HFFc6 (cell line): Measurements from ENCODE around the gene AURKB. TPM values are rescaled to one million over a fixed set of nuclear protein-coding genes. Genes with fewer than 3 reads are reported as not detected.
A peak's percentile ranks its signal among the peaks of the same experiment; 100 is the strongest.

ENCODE experiments used
- DNase-seq: peaks from one replicate; pipeline ENCODE4 v3.0.0-alpha.2; 2018
- H3K27ac Mint-ChIP-seq: 2 replicates; pipeline ENCODE4 v1.8.0; 2020; ENCODE audit warnings: mild to moderate bottlenecking, mixed read lengths
- H3K27me3 Mint-ChIP-seq: 2 replicates; pipeline ENCODE4 v1.8.0; 2021; ENCODE audit warnings: mild to moderate bottlenecking, moderate library complexity, mixed read lengths; ENCODE audit not compliant: insufficient read depth
- H3K36me3 Mint-ChIP-seq: 2 replicates; pipeline ENCODE4 v1.8.0; 2021; ENCODE audit warnings: low read depth, mixed read lengths
- H3K4me1 Mint-ChIP-seq: 2 replicates; pipeline ENCODE4 v1.8.0; 2020; ENCODE audit warnings: low read depth, mixed read lengths
- H3K4me3 Mint-ChIP-seq: 2 replicates; pipeline ENCODE4 v1.8.0; 2020; ENCODE audit warnings: mild to moderate bottlenecking, moderate library complexity, mixed read lengths
- H3K9me3 Mint-ChIP-seq: 2 replicates; pipeline ENCODE4 v1.8.0; 2020; ENCODE audit warnings: mild to moderate bottlenecking, mixed read lengths
- total RNA-seq, 6 experiments: library from RNA; stranded (reverse); fragmentation: NEBNext Ultra II Directional; extraction: Animal tissue kit (Norgen Biotek cat#: 25700); gene quantifications; 2 replicates in 1 of 6; 3 replicates in 5 of 6; pipeline ENCODE4 v1.2.3, GENCODE V29; 2021
- TF ChIP-seq, protein P1 (sequence below): fragments of 200-600 bp; sonication (generic); IDR thresholded peaks from 2 replicates; pipeline ENCODE4 v1.5.0; 2021; ENCODE audit warnings: antibody characterized with exemption, mild to moderate bottlenecking

Gene AURKB
- total RNA-seq, 6 experiments from 2014 or later: 24.5 to 43.4 (median 39.5) TPM

DNA sequence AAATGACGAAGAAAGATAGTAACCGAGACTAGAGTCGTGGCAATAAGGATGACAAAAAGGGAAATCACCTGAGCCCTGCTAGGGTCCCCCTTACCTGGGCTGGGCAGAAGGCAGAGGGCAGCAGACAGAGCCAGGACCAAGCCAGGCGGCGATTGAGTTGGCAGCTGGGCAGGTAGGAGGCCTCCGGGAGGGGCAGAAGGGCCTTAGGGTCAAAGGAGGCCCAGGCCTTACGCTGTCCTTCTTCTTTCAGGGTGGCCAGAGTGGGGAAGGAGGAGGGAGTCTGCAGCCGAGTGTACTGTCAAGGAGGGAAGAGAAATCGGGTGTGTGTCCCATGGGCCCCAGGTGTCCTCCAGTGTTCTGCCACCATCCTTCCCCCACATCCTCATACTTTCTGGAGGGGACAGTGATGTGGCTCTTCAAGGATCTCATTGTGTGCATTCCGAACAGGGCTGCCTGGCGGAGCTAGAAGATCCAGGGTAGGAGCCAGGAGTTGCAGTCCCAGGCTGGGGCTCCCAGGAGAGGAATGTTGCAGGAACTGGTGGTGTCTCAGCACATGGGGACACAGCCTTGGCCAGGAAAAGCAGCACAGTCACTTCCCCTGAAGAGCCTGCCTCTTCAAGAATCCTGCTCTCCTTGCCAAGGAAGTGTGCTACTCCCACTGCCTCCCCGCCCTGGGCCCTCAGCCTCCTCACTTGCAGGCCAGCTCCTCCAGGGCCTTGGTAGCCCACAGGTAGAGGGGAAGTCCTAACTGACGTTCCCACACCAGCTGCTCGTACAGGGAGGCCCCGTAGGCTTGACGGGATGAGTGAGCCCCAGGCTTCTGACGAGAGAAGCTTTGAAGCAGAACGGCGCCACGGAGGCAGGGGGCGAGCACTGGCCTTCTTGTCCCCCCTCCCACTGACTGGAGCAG, 24.2 kb upstream of the AURKB start:
- Mint-ChIP-seq H3K36me3 (peaks cover 23% of the 10 kb centered on the region; the same call in 1 of the 2 replicates), H3K9me3 (no peaks in the 10 kb centered on the region), H3K27me3 (no peaks in the 10 kb centered on the region; the same call in 1 of the 2 replicates), H3K4me3 (no peak overlapping the region), H3K27ac (no peak overlapping the region), H3K4me1 (no peaks in the 10 kb centered on the region)
- DNase-seq: no peak
- TF ChIP-seq, protein P1, sequence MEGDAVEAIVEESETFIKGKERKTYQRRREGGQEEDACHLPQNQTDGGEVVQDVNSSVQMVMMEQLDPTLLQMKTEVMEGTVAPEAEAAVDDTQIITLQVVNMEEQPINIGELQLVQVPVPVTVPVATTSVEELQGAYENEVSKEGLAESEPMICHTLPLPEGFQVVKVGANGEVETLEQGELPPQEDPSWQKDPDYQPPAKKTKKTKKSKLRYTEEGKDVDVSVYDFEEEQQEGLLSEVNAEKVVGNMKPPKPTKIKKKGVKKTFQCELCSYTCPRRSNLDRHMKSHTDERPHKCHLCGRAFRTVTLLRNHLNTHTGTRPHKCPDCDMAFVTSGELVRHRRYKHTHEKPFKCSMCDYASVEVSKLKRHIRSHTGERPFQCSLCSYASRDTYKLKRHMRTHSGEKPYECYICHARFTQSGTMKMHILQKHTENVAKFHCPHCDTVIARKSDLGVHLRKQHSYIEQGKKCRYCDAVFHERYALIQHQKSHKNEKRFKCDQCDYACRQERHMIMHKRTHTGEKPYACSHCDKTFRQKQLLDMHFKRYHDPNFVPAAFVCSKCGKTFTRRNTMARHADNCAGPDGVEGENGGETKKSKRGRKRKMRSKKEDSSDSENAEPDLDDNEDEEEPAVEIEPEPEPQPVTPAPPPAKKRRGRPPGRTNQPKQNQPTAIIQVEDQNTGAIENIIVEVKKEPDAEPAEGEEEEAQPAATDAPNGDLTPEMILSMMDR: no peak

DNA sequence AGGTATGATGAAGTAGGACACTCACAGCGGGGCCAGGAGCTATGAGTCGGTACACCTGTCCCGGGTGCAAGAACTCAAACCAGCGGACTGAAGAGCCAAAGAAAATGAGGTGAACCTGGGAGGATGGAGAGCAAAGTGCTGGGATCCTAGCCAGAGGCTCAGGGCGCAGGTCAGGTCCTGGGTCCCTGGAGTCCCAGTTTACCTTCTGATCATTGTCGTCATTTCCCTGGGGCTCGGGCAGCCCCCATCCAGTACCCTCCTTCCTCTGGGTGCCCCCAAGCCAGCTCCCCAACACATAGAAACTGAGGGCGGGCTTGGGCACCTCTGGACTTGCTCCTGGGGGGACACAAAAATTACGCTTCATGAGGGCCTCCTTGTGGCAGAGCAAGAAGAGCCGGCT, 21.3 kb upstream of the AURKB start:
- Mint-ChIP-seq H3K4me1 (peaks cover 11% of the 10 kb centered on the region), H3K9me3 (peaks cover 5% of the 10 kb centered on the region), H3K4me3 (no peak overlapping the region), H3K27ac (no peak overlapping the region), H3K27me3 (peaks cover 7% of the 10 kb centered on the region), H3K36me3 (peaks cover 22% of the 10 kb centered on the region)
- no peak for DNase-seq
- TF ChIP-seq, protein P1: no peak

DNA sequence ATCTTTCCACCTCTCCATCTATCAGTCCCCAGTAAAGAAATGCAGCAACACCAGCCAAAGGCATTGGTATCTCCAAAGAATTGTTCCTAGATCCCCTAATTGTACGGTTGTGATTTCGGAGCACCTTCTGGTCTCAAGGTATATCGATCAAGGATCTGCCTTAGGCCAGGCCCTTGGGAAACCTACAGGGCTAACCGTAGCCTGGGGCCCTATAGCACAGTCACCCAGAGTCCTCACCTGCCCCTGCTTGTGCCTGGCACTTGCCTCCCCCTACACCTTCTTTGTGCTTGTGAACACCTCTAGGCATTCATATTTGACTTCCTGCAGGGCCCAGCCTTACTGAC, 16.8 kb upstream of the AURKB start:
- Mint-ChIP-seq H3K36me3 (peaks cover 22% of the 10 kb centered on the region), H3K4me3 (peak overlapping the region; percentile 81), H3K27me3 (peaks cover 26% of the 10 kb centered on the region), H3K9me3 (peaks cover 11% of the 10 kb centered on the region), H3K4me1 (peaks cover 46% of the 10 kb centered on the region), H3K27ac (peak overlapping the region; percentile 91)
- TF ChIP-seq, protein P1: no peak
- no peak for DNase-seq

DNA sequence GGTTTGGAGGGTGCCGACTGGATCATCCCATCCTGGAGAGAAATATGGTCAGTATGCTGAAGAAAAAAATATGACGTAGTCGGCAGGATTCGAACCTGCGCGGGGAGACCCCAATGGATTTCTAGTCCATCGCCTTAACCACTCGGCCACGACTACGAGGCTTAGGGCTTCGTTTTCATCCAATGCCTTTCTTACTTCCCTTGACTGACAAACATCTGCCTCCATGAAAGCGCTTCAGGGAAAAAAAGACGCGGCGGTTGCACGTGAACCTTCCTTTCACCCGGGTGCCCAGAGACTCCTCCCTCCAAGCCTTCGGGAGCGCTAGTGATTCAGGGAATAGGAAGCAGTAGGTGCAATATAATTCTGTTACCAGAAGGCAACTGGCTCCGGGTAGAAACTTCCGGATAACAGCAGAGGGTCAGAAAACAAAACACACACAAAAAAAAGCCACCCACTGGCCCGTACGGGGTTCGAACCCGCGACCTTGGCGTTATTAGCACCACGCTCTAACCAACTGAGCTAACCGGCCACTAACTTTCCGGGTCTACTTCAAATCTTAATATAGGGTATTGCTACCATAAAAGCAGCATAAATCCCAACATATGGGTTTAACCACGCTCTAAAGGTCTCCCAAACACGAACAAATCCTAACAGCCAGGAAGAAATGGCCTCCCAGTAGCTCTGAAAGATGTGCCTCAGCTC, 16.3 kb upstream of the AURKB start:
- peak overlapping the region; percentile 81 for H3K4me3 Mint-ChIP-seq
- TF ChIP-seq, protein P1: no peak
- H3K9me3 Mint-ChIP-seq: peaks cover 11% of the 10 kb centered on the region
- peak; percentile 92 for DNase-seq
- H3K4me1 Mint-ChIP-seq: peaks cover 48% of the 10 kb centered on the region
- peak overlapping the region; percentile 91 for H3K27ac Mint-ChIP-seq
- H3K27me3 Mint-ChIP-seq: peaks cover 30% of the 10 kb centered on the region
- H3K36me3 Mint-ChIP-seq: peaks cover 22% of the 10 kb centered on the region

DNA sequence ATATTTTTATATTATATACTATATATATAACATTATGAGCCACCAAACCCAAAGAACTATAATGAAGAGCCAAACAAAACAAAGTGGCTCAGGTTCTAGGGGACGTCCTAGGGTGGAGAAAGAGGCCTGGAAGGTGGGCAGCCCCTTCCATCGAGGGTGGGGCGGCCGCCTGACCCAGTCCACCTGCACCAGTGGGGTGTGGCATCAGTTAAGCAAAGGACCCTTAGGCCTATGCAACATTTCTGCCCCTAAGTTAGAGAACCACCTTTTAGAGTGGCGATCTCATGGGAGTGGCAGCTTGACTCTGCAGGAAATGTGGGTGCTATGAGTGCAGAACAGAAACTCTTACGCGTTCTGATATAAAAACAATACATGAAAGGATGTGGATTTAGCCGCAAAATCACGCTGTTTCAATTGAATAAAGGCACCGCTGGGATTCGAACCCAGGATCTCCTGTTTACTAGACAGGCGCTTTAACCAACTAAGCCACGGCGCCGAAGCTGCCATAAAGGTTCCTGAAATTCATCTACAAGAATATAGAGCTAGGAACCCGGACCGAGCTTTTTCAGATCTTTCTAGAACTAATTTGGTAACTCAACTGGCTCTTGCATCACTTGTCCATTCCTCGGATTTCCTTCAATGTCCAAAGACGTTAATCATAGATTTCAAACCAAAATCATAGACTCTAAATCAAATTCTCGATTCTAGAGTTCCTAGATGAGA, 15.6 kb upstream of the AURKB start:
- Mint-ChIP-seq H3K36me3 (peaks cover 15% of the 10 kb centered on the region), H3K9me3 (peaks cover 15% of the 10 kb centered on the region), H3K27me3 (peaks cover 36% of the 10 kb centered on the region), H3K27ac (peak overlapping the region; percentile 91), H3K4me3 (peak overlapping the region; percentile 81), H3K4me1 (peaks cover 48% of the 10 kb centered on the region)
- TF ChIP-seq, protein P1: no peak
- peak; percentile 87 for DNase-seq
